Measurements from ENCODE around the gene COX19.

DNA sequence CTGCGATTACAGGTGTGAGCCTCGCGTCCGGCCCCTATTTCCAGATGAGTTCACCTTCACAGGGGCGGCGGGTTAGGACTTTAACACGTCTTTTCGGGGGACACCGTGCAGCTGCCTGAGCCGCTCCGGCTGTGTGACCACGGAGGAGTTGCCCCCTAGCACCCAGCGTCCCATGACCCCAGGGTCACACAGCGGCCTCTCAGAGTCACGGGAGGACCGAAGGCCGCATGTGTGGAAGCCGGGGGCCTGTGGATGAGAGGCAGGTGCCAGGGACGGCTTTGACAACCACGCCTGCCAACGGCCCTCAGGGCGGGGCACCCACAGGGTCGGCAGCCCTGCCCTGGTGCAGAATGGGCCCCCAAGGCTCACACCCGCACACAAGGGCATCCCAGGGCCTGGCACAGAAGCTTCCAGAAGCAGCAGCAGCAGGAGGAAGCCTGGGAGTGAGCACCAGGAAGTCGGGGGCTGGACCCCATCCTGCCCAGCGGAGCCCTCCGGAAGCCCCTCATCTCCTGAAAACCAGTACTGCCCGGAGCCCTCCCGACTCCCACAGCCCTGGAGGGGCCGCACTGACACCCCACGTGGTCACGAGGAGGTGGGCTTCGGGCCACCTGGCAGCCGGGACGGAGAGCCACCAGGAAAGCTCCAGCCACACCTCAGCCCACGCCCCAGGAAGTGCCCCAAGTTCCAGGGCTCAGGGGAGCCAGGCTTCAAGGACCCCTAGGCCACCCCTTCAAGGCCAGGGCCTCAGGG lies 53.6 kb downstream of the COX19 start:
- TF ChIP-seq, protein P1, sequence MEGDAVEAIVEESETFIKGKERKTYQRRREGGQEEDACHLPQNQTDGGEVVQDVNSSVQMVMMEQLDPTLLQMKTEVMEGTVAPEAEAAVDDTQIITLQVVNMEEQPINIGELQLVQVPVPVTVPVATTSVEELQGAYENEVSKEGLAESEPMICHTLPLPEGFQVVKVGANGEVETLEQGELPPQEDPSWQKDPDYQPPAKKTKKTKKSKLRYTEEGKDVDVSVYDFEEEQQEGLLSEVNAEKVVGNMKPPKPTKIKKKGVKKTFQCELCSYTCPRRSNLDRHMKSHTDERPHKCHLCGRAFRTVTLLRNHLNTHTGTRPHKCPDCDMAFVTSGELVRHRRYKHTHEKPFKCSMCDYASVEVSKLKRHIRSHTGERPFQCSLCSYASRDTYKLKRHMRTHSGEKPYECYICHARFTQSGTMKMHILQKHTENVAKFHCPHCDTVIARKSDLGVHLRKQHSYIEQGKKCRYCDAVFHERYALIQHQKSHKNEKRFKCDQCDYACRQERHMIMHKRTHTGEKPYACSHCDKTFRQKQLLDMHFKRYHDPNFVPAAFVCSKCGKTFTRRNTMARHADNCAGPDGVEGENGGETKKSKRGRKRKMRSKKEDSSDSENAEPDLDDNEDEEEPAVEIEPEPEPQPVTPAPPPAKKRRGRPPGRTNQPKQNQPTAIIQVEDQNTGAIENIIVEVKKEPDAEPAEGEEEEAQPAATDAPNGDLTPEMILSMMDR (conservative IDR thresholded peaks at IDR 0.05) = no peak
- no peak for TF ChIP-seq ZFX (IDR thresholded peaks at IDR 0.05)

Measured in C4-2B (cell line).